ENCODE results near the gene CDCA4.

GRCh38 chr14:104980611-104981531 lies 40.0 kb downstream of the CDCA4 start:
- TF ChIP-seq POLR2A (IDR thresholded peaks at IDR 0.05), result no peak
- no peak for TF ChIP-seq POLR2AphosphoS5 (IDR thresholded peaks at IDR 0.05)
- TF ChIP-seq, protein P1, sequence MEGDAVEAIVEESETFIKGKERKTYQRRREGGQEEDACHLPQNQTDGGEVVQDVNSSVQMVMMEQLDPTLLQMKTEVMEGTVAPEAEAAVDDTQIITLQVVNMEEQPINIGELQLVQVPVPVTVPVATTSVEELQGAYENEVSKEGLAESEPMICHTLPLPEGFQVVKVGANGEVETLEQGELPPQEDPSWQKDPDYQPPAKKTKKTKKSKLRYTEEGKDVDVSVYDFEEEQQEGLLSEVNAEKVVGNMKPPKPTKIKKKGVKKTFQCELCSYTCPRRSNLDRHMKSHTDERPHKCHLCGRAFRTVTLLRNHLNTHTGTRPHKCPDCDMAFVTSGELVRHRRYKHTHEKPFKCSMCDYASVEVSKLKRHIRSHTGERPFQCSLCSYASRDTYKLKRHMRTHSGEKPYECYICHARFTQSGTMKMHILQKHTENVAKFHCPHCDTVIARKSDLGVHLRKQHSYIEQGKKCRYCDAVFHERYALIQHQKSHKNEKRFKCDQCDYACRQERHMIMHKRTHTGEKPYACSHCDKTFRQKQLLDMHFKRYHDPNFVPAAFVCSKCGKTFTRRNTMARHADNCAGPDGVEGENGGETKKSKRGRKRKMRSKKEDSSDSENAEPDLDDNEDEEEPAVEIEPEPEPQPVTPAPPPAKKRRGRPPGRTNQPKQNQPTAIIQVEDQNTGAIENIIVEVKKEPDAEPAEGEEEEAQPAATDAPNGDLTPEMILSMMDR (IDR thresholded peaks at IDR 0.05 in 8 of 11, conservative IDR thresholded peaks at IDR 0.05 in 3 of 11), result no peak

Measured in spleen (tissue), 7 donors.